HG03439 (cell line): ENCODE measurements around the gene PSMD11.
"Not testable (repeated sequence)": the region's sequence is repeated elsewhere in the genome, so short reads cannot be mapped to it uniquely, and the experiment has no call there.

Experiments
- ATAC-seq: cut with Tn5 transposase; IDR thresholded peaks from one replicate; pipeline ENCODE4 v1.9.1; 2021; ENCODE audit warnings: mild to moderate bottlenecking, moderate library complexity; ENCODE audit not compliant: unreplicated experiment

The PSMD11 gene

GRCh38 chr17:32444301-32445073 is at the start of gene PSMD11:
Gene PSMD11 (plus strand): TSS chr17:32444510. CDS start chr17:32444524, 14 bp downstream.
- peak; percentile 86 for ATAC-seq

GRCh38 chr17:32396343-32396742 is 48.0 kb upstream of the PSMD11 start:
- ATAC-seq: no peak

DNA sequence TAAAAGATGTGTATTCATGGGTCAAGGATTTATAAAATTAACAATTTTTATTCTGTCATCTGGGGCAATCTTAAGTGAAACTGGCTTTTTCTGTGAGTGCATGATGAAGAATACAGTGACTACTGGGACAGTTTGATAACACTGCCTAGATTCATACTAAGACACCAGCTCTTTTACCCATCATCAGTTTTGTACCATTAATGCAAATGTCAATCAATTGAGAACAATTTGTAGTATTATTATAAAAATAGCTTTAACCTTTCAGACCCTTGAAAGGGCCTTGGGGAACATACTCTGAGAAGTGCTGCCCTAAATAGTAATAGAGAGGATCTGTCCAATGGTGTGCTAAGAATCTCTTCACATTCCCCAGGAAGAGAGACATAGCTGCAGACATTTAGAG is 45.4 kb upstream of the PSMD11 start:
- no peak for ATAC-seq

- ATAC-seq: not testable (repeated sequence)
Measured at GRCh38 chr17:32410085-32410484, 34.2 kb upstream of the PSMD11 start.

- no peak for ATAC-seq
Measured at GRCh38 chr17:32426894-32427293, 17.4 kb upstream of the PSMD11 start.

DNA sequence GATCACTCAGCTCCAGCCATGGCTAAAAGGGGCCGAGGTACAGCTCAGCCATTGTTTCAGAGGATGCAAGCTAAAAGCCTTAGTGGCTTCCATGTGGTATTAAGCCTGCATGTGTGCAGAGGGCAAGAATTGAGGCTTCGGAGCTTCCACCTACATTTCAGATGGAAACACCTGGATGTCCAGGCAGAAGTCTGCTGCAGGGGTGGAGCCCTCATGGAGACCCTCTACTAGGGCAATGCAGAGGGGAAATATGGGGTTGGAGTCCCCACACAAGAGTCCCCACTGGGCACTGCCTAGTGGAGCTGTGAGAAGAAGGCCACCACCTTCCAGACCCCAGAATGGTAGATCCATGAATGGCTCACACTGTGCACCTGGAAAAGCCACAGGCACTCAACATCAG is 14.7 kb upstream of the PSMD11 start:
- ATAC-seq: no peak

DNA sequence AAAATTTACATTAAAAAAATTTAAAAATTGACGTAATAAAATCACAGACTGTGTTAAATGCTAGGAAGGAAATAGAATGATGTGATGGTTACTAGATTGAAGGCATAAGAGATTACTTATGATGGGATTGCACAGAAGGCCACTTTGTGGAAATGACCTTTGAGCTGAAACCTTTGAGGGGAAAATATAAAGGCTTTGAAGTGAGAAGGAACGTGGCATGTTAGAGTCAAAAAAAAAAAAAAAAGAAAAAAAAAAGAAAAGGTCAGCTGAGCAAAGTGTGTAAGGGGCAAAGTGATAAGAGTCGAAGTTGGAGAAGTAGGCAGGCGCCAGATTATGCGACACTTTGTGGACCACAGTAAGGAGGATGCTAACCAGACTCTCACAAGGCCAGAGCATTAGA is 3.6 kb upstream of the PSMD11 start:
- no peak for ATAC-seq

DNA sequence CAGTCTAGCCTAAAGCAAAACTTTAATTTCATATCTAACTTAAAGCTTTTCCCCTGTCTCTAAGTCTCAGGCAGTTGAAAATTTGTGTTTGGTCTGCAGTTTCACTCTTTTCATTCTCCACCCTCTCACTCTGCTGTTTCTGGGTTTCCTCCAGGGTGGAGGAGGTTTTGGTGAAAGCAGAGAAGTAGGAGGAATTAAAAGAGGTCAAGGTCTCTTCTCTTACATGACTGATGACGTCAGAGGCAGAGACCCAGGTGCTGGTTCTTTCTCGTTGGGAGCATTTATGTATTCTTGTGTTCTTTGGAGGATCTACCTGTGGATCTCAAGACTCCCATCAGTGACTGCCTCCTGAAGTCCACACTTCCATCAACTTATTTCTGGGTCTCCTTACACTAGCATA is 2.4 kb upstream of the PSMD11 start:
- ATAC-seq: no peak

- ATAC-seq: no peak
Measured at GRCh38 chr17:32443827-32444300, 446 bp upstream of the PSMD11 start.

- ATAC-seq: peak; percentile 24
Measured at GRCh38 chr17:32445074-32445415, 735 bp downstream of the PSMD11 start.

- no peak for ATAC-seq
Measured at GRCh38 chr17:32445497-32445896, 1.2 kb downstream of the PSMD11 start.

- no peak for ATAC-seq
Measured at GRCh38 chr17:32445971-32446370, 1.7 kb downstream of the PSMD11 start.

- ATAC-seq: no peak
Measured at GRCh38 chr17:32446949-32447348, 2.6 kb downstream of the PSMD11 start.

GRCh38 chr17:32449963-32450362 is 5.7 kb downstream of the PSMD11 start:
- no peak for ATAC-seq

DNA sequence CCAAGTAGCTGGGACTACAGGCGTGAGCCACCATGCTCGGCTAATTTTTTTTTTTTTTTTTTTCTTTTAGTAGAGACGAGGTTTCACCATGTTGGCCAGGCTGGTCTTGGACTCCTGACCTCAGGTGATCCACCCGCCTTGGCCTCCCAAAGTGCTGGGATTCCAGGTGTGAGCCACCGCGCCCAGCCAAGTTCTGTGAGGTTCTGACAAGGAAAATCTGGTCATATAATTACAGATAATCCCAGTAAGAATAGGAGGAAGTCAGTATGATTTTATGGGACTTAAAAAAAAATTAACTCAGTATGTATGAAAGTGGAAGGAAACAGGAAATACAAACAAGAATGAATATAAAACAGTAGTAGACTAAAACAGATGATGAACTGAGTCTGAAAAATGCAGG is 6.1 kb downstream of the PSMD11 start:
- not testable (repeated sequence) for ATAC-seq

- no peak for ATAC-seq
Measured at GRCh38 chr17:32451879-32452278, 7.6 kb downstream of the PSMD11 start.

DNA sequence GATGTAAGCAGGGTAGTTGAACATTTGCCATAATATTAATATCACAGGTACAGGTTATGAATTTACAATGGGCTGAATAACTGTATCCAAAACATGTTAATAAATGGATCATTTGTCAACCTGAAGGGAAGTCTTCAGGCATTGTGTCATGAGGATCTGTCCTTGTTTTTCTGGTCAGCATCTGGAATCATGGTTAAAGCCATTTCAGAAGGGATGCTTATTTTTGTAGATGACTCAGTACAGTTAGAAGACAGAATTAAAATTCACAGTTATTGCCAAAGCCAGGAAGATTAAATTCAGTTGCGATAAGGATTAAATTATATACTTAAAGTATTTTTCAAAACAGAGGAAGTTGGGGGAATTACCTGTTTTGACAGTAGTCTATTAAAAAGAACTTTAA is 8.0 kb downstream of the PSMD11 start:
- ATAC-seq: no peak

DNA sequence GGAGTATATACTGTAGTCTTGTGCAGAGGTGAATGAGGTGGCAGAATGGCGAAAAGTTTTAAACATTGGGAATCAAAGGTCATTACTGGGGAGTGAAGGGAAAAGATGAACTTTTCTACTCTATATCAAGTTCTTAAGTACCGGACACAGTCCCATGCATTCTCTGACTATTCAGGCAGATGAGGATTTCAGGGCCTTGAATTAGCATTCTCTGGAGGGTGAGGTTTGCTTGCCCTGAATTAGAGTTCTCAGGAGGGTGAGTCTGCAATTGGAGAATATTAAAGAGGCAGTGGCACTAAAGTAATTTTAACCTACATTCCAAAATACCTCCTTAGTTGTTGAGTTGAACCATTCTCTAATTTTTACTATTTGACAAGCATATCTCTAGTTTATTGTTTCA is 9.1 kb downstream of the PSMD11 start:
- no peak for ATAC-seq

DNA sequence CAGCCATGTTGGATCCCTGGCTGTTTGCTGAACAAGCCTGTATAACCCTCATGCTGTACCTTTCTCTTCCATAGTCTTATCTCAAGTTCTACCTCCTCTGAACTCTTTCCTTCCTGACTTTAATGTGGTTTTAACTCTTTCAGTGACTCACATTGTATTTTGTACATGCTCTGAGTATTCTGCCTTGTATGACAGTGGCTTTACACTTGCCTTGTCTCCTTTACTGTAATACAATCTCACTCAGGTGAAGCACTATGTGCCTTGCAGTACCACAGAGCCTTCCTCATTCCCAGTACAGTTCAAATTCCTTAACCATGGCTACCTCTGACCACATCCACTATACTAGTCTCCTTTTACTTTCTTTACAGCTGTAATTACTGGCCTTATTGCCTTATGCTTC is 14.1 kb downstream of the PSMD11 start:
- no peak for ATAC-seq

DNA sequence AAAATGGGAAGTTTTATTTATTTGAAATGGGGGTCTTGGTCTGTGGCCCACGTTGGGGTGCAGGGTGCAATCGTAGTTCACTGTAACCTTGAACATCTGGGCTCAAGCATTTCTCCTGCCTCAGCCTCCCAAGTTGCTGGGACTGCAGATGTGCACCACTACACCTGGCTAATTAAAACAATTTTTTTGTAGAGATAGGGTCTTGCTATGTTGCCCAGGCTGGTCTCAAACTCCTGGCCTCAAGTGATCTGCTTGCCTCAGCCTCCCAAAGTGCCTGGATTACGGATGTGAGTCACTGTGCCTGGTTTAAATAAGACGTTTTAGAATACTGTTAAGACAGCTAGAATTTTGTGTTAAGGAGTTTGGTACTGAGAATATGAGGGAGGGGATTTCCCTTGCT is 15.7 kb downstream of the PSMD11 start:
- ATAC-seq: no peak

- ATAC-seq: no peak
Measured at GRCh38 chr17:32461498-32461852, 17.2 kb downstream of the PSMD11 start.

DNA sequence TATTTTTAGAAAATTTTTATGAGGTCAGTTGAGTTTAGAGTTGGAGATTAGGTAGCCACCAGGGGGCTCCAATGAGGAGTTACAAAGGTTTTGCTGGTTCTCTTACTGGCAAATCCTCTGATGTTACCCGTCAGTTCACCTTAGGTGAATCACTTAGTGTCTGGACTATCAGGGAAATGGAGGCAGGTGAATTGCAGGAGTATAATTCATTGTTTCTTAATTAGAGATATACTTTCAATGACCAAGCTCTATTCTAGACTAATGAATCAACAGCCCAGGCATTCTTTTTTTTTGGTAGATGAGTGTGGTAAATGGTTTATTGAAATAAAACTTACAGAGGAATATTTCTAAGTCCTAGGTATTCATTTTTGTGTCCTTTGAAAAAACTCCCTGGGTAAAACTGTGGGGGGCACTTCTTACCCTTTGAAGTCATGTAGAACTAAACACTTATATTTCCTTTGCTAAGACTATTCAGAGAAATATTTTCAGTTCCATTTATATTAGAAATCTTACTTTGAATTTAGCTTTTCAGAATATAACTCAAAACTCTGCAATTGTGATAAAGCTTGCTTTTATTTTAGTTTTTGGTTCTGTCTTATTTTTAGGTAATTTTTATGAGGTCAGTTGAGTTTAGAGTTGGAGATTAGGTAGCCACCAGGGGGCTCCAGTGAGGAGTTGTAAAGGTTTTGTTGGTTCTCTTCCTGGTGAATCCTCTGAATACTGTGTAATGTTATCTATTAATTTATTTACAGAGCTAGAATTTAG is 17.7 kb downstream of the PSMD11 start:
- no peak for ATAC-seq
